Stimulated activated CD4-positive, alpha-beta T cell treated with anti-CD3 and anti-CD28 coated beads, Interleukin-12 subunit alpha, Interleukin-12 subunit beta, amount 100 ng/mL, for 48 hours (primary cell): ENCODE data around the gene STAMBP.
"Not testable (repeated sequence)": the region's sequence is repeated elsewhere in the genome, so short reads cannot be mapped to it uniquely, and the experiment has no call there.

Source experiments
- DNase-seq, 3 donors: peaks; one replicate each; pipeline ENCODE4 v3.0.0-alpha.2; 2020; ENCODE audit warnings: low read depth in 2 of 3, low spot score in 1 of 3

Gene STAMBP

GRCh38 chr2:73903949-73904613, 75.3 kb downstream of the STAMBP start:
- not testable (repeated sequence) for DNase-seq

DNA sequence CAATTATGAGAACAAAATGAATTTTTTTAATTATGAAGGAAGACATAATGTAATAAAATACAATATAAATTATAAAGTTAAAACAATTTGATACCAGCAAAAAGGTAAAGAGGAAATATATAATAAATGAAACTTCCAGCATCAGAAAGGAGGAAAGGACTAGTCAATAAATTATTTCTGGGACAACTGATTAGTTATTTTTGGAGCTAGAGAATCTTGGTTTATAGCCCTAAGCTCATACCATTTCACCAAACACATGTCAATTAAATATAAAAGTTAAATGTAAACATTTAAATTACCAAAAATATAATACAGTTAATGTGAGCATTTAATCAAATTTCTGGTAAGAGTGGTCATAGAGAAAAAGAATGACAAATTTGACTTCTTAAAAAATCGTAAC, 76.2 kb downstream of the STAMBP start:
- DNase-seq: no peak

GRCh38 chr2:73906847-73907505, 78.2 kb downstream of the STAMBP start:
- no peak for DNase-seq

GRCh38 chr2:73907840-73908452, 79.2 kb downstream of the STAMBP start:
- peak in 2 of 3 donors; percentile 25 to 27 for DNase-seq

- no peak for DNase-seq
Observed at GRCh38 chr2:73908689-73909652, 80.2 kb downstream of the STAMBP start.

DNA sequence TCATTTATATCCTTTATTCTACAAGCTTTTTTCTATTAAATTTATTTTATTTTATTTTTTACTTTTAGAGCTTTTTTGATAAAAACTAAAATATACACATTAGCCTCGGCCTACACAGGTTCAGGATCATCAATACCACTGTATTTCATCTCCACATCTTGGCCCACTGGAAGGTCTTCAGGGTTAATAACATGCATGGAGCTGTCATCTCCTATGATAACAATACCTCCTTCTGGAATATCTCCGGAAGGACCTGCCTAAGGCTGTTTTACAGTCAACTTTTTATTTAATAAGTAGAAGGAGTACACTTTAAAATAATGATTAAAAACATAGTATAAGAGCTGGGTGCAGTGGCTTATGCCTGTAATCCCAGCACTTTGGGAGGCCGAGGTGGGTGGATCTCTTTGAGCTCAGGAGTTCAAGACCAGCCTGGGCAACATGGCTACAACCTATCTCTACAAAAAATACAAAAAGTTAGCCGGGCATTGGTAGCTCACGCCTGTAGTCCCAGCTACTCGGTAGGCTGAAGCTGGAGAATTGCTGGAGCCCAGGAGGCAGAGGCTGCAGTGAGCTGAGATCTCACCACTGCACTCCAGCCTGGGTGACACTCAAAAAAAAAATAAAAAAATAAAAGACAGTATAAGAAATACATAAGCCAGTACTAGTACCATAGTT, 82.2 kb downstream of the STAMBP start:
- no peak for DNase-seq

- no peak for DNase-seq
Observed at GRCh38 chr2:73911548-73912208, 82.9 kb downstream of the STAMBP start.

GRCh38 chr2:73913414-73914054, 84.8 kb downstream of the STAMBP start:
- DNase-seq: no peak

- DNase-seq: no peak
Observed at GRCh38 chr2:73914667-73915066, 85.9 kb downstream of the STAMBP start.

- no peak for DNase-seq
Observed at GRCh38 chr2:73915437-73915993, 86.8 kb downstream of the STAMBP start.

GRCh38 chr2:73916666-73917065, 87.9 kb downstream of the STAMBP start:
- DNase-seq: no peak

DNA sequence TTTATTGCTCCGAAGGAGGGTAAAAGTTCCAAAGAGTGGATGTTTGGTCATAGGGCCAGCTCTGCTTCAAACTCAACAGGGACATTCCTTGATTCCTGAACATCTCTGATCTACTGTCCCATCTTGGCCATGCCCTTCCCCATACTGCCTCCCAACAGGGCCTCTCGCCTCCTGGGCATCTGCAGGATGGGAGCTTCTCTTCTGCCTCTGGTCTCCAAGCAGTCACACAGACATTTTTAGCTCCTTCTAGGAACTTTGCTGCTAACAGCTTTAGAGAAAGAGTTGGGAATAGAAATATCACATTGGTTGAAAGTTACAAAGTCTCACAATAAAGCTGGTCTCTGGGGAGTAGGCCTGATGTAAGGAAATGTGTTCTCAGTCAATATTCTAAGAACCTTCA, 88.5 kb downstream of the STAMBP start:
- DNase-seq: no peak

DNA sequence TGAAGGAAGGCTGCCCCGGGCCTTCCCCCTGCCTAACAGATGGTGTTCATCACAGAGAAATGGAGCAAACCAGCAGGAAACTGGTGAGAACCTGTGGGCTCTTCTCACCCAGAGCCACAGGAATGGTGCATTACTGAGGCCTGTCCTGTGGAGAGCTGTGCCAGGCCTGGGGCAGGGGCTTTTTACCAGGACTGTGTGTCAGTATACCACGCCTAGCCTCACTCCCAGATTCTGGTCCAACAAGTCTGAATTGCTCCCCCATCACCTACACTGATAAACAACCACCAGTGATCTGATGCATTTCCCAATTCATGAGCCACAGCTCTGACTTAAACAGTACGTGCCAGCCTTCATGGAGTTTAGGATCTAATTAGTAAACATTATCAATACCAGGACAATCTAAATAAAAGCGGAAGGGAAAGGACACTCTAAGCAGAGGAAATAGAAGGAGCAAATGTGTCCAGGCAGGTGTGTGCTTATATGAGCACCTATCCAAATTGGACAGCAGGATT, 89.0 kb downstream of the STAMBP start:
- DNase-seq: no peak

- DNase-seq: no peak
Observed at GRCh38 chr2:73918856-73919255, 90.1 kb downstream of the STAMBP start.

DNA sequence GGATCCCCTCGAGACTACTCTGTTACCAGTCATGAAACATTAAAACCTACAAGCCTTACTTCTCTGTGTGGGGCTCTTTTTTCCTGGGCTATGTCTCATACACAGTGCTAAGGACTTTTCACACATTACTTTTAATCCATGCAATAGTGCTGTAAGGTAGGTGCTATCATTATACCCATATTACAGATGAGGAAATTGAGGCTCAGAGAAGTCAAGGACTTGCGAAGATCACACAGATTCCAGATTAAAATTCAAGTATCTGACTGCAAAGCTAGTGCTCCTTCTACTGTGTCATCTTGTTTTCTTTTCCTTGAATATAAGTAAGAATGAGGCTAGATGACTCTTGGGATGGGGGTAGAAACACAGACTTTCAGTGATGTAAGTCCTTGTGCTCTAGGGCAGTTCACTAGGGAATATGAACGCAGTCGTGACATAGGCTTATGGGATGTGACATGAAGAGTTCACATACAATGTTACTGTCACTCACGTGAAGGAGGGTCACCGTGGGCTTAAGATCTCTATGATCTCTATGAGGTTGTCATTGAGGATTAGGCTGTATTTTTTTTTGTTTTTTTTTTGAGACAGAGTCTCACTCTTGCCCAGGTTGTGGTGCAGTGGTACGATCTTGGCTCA, 91.0 kb downstream of the STAMBP start:
- DNase-seq: no peak

GRCh38 chr2:73920577-73921545, 92.1 kb downstream of the STAMBP start:
- DNase-seq: peak in 1 of 3 donors; percentile 20

GRCh38 chr2:73921581-73921980, 92.8 kb downstream of the STAMBP start:
- no peak for DNase-seq

DNA sequence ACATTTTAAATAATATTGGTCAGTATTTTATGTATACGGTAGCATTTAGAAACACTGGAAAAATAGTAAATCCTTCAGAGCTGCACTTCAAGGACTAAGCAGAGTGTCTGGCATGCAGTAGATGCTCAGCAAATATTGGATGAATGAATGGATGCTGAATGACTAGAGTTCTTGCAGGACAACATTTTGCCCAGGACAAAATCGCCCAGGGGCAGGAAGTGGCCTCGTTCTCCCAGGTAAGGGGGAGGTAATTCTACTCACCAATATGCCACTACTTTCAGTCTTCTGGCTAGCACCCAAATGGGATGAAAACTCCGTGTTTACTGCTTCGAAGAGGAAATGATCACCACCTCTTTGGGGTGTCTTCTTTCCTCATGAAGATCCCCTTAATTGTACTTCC, 93.9 kb downstream of the STAMBP start:
- DNase-seq: no peak
